Measurements from ENCODE around the gene DGCR8.
A peak's percentile ranks its signal among the peaks of the same experiment; 100 is the strongest.

Gene DGCR8

DNA sequence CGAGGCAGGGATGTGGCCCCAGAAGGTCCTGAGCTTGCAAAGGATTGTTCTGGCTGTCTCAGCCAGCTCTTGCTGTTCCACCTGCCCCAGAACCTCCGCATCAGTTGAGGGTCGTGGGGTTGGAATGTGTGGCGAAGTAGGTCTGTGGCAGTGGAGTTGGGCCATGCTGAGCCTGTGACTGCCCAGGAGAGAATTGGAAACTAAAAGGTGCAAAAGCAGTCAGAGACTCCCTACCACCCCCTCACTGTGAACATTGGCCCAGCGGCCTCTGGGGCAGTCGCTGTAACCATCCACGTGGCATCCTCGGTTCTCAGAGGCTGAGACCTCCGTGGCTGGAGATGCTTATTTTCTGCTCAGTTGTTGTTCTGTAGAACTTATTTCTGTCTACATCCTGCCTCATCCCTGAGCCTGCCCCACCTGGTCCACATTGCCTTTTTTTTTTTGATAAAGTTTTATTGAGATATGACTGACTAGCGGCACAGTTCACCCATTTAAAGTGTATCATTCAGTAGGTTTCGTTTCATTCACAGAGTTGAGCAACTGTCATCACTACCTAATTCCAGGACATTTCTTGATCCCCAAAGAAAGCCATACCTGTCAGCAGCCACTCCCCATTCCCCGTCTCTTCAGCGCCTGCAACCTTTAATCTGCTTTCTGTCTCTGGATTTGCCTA, 22.3 kb upstream of the DGCR8 start:
- no peak for DNase-seq (ENCODE audit: extremely low read depth, insufficient read length)
- H3K36me3 ChIP-seq (ENCODE audit: control insufficient read depth, insufficient read depth, low read length): peaks cover 11% of the 10 kb centered on the region
- TF ChIP-seq, protein P1, sequence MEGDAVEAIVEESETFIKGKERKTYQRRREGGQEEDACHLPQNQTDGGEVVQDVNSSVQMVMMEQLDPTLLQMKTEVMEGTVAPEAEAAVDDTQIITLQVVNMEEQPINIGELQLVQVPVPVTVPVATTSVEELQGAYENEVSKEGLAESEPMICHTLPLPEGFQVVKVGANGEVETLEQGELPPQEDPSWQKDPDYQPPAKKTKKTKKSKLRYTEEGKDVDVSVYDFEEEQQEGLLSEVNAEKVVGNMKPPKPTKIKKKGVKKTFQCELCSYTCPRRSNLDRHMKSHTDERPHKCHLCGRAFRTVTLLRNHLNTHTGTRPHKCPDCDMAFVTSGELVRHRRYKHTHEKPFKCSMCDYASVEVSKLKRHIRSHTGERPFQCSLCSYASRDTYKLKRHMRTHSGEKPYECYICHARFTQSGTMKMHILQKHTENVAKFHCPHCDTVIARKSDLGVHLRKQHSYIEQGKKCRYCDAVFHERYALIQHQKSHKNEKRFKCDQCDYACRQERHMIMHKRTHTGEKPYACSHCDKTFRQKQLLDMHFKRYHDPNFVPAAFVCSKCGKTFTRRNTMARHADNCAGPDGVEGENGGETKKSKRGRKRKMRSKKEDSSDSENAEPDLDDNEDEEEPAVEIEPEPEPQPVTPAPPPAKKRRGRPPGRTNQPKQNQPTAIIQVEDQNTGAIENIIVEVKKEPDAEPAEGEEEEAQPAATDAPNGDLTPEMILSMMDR (IDR thresholded peaks at IDR 0.05; ENCODE audit: insufficient read depth, low read length, poor library complexity, severe bottlenecking): no peak
- H3K4me3 ChIP-seq (replicated peaks; ENCODE audit: low read depth, low read length): no peak overlapping the region
- H3K27me3 ChIP-seq (replicated peaks; ENCODE audit: control insufficient read depth, insufficient read depth, low read length): no peaks in the 10 kb centered on the region

DNA sequence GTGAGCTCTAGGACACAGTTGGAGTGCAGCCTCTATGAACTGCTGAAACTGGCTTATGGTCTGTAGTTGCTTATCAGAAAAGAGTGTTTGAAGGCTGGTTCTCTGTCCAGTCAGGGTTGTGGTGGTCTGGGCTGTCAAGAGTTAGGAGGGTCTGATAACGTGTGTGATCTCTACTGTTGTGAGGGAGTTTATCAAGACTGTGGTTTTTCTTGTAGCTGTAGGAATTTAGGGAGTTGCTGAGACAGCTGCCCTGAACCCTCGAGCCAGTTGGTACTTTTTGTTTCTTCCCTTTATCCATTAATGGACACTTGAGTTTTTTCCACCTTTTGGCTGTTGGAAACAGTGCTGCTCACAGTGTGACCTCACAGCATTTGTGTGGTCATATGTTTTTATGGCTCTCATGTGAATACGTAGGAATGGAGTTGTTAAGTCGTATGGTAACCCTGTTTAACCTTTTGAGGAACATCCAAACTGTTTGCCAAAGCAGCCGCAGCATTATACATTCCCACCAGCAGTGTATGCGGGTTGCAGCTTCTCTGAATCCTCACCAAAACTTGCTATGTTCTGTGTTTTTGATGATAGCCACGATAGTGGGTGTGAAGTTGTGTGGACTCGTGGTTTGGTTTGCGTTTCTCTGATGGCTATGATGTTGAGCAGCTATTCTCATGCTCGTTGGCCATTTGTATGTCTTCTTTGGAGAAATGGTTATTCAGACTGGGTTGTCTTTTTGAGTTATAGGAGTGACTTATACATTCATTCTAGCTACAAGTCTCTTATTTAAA, 20.9 kb upstream of the DGCR8 start:
- TF ChIP-seq, protein P1 (IDR thresholded peaks at IDR 0.05; ENCODE audit: insufficient read depth, low read length, poor library complexity, severe bottlenecking): no peak
- no peaks in the 10 kb centered on the region for H3K27me3 ChIP-seq (replicated peaks; ENCODE audit: control insufficient read depth, insufficient read depth, low read length)
- H3K36me3 ChIP-seq (ENCODE audit: control insufficient read depth, insufficient read depth, low read length): peaks cover 11% of the 10 kb centered on the region
- H3K4me3 ChIP-seq (replicated peaks; ENCODE audit: low read depth, low read length): no peak overlapping the region
- DNase-seq (ENCODE audit: extremely low read depth, insufficient read length): no peak

DNA sequence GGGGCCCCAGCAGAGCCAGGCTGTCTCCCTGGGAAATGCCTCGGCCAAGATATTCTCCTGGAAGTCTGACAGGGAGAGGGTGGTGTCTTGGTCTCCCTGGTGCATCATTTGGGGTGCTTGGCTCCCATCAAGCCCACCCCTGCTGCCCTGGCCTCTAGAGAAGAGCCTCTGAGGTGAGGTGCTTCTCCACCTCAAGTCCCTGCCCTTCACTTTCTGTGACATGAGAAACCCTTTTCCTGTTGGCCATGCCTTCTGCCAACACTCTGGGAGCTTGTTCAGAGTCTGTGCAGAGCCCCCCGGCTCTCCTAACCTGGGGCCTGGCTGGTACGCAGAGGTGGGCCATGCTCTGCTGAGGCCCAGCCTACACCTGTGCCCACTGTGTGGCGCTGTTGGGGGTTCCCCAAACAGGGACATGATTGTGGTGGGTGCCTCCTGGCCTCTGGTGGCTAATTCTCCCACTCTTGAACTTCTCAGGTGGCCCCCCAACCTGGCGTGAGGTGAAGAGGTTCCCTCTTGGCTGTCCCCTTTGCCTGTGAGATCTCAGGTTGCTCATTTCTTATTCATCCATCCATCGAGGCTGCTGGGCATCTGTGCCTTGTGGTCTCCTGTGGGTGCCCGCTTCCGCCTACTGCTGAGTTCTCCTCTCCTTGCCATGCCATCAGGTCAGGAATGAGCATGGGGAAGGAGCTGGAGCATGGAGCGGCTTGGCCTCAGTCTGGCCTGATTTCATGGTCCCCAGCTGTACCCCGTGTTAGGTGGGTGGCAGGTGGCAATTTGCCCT, 19.2 kb upstream of the DGCR8 start:
- no peaks in the 10 kb centered on the region for H3K27me3 ChIP-seq (replicated peaks; ENCODE audit: control insufficient read depth, insufficient read depth, low read length)
- TF ChIP-seq, protein P1 (IDR thresholded peaks at IDR 0.05; ENCODE audit: insufficient read depth, low read length, poor library complexity, severe bottlenecking): peak; percentile 45
- H3K4me3 ChIP-seq (replicated peaks; ENCODE audit: low read depth, low read length): no peak overlapping the region
- peaks cover 9% of the 10 kb centered on the region for H3K36me3 ChIP-seq (ENCODE audit: control insufficient read depth, insufficient read depth, low read length)
- no peak for DNase-seq (ENCODE audit: extremely low read depth, insufficient read length)

DNA sequence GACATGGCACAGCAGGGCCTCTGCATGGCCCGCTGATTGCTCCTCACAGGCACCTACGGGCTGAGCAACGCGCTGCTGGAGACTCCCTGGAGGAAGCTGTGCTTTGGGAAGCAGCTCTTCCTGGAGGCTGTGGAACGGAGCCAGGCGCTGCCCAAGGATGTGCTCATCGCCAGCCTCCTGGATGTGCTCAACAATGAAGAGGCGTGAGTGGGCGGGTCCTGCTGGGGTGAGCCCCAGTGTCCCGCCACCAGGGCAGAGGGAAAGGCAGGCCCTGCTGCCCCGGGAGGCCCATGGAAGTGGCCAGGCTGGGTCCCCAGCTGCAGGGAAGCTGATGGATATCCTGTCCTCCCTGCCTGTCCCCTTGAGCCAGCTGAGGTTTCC, 18.6 kb upstream of the DGCR8 start:
- Histone ChIP-seq H3K36me3 (ENCODE audit: control insufficient read depth, insufficient read depth, low read length) (peaks cover 7% of the 10 kb centered on the region), H3K27me3 (replicated peaks; ENCODE audit: control insufficient read depth, insufficient read depth, low read length) (no peaks in the 10 kb centered on the region), H3K4me3 (replicated peaks; ENCODE audit: low read depth, low read length) (no peak overlapping the region)
- TF ChIP-seq, protein P1 (IDR thresholded peaks at IDR 0.05; ENCODE audit: insufficient read depth, low read length, poor library complexity, severe bottlenecking): no peak
- DNase-seq (ENCODE audit: extremely low read depth, insufficient read length): no peak

DNA sequence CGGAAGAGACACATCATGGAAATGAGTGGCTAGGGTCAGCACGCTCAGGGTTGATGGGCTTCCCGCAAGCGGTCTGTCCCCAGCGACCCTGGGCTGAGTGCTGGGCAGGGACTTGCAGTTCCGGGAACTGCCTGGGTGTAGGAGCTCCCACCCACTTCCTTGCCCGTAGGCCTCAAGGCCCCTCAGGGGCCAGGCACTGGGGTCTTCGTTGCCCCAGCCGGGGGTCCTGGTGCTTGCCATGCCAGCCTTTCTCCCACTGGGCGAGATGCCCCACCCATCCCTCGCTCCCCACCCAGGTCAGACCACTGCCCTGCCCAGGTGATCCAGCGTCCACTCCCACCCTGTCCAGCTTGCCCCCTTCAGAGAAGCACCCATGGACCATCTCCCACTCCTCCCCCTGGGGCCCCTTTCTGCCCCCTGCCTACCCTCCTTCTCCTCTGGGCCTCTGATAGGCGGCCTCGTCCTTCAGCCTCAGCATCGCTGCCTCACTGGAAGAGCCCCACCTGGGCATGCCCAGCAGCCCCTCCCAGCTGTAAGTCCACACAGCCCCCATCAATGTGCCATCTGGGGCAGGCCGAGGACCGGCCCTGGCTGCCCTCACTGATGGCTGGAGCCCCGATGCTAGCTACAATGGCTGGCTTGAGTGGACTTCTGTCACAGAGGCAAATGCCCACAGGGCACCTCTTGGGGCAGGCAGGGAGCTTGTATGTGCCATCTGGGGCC, 17.8 kb upstream of the DGCR8 start:
- DNase-seq (ENCODE audit: extremely low read depth, insufficient read length): no peak
- Histone ChIP-seq H3K4me3 (replicated peaks; ENCODE audit: low read depth, low read length) (no peak overlapping the region), H3K36me3 (ENCODE audit: control insufficient read depth, insufficient read depth, low read length) (peaks cover 7% of the 10 kb centered on the region), H3K27me3 (replicated peaks; ENCODE audit: control insufficient read depth, insufficient read depth, low read length) (no peaks in the 10 kb centered on the region)
- TF ChIP-seq, protein P1 (IDR thresholded peaks at IDR 0.05; ENCODE audit: insufficient read depth, low read length, poor library complexity, severe bottlenecking): no peak
